ENCODE results near the gene PAX1. TPM values are rescaled to one million over a fixed set of nuclear protein-coding genes. Genes with fewer than 3 reads are reported as not detected.

The PAX1 gene
- total RNA-seq (2014; rRNA removed; shearing (Covaris generic)): not detected in 2 replicates

DNA sequence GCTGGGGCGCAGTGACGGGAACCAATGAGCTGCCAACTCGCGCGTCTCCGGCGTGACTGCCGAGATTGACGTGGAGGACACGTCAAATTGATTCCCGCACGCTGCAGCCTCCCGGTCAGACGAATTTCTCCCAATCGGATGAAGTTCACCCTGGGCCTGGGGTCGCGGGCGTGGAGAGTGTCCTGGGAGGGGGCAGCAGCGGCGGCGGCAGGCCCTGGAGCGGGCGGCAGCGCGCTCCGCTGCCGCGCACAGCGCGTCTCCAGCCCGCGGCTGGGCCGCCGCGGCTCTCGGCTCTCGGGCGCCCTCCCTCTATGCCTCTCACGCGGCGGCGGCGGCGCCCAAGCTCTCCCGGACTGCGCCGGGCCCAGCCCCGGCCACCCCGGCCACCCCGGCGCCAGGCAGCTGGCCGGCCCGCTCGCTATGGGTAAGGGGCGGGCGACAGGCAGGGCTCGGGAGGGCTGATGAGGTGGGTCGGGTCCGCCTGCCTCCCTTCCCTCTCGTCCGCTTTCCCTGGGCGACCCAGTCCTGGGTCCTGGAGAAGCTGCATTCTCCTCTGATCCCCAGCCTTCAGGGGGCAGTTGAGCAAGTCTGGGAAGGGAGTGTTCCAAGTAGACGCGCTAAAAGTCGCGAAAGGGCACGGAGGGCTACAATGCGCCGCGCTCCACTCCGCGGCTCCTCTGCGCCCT, at the start of gene PAX1:
Gene PAX1, plus strand, starts transcription at position 90 of the 686 bp plus-strand sequence. Its CDS starts 49 bp downstream, at position 139.
- DNase-seq (ENCODE audit: low spot score): no peak

GRCh38 chr20:21656308-21657067, 49.0 kb upstream of the PAX1 start:
- no peak for DNase-seq (ENCODE audit: low spot score)

DNA sequence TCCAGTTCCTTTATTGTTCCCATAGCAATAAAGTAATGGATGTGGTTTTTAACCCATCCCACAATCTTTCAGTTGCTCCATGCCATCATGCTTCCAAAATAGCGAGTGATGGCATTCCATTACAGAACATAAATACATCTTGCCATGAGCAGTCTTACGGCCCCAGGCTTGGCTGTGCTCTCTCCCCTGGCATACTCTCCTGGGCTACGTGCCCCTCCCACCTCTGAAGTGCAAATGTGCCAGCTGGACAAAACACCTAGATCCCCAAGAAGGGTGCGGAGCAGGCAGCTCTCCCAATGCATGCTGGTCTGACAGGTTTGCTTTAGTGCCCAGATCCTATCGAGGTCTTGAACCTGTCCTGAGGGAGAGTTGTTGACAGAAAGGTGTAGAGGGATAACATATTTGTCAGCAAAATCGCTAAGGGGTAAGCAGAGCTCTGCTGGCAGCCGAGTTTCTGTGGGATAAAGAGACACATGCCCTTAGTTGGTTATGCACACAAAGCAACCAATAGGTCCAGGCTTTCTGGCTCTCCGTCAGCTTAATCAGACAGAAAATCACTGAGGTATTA, 43.9 kb upstream of the PAX1 start:
- DNase-seq (ENCODE audit: low spot score): no peak

DNA sequence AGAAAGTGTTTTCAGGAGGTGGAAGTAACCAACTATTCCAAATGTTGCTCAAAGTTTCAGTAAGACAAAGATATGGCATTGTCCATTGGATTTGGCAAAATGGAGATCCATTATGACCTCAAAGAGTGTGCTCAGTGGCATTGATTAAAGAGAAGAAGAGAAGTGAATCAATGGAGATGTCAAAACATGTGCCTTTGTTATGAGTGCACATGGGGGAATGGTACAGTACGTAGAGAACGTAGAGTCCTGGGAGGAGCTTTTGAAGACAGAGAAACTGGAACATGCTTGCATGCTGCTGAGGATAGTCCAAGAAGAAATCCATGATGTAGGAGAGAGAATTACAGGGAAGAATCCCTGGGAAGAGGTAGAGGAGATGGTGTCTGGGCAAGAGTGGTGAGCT, 42.0 kb upstream of the PAX1 start:
- DNase-seq (ENCODE audit: low spot score): no peak

DNA sequence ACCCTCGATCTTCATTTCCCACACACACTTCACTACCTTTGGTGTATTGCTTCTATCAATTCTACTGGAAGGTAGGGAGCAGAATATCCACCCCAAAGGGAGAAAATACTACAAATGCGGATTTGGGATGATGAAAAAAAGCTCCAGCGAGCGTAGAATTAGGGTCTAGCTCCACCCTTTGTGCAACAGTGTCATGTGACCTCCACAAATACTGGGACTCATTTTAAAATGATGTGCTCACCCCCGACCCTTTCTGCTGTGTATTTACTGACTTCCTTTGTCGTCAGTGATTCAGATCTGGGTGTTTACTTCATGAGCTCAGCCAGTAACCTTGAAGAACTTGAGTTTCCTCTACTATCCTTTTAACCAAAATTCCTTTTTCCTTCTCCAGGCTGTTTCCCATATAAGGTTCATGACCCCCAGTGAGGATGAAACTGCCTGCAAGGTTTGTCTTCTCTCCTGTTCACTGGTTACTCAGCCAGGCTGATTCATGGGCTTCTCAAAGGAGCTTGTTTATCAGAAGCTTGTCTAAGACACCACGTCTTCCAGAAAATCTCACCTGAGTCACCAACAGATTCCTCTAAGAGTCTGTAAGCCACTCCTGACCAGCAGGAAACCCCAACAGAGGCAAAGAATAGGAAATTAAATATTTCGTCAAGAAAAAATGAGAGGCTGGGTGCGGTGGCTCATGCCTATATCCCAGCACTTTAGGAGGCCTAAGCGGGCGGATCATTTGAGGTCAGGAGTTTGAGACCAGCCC, 39.6 kb upstream of the PAX1 start:
- peak; percentile 26 for DNase-seq (ENCODE audit: low spot score)

- no peak for DNase-seq (ENCODE audit: low spot score)
These were observed 35.3 kb upstream of the PAX1 start for GRCh38 chr20:21670126-21670525.

DNA sequence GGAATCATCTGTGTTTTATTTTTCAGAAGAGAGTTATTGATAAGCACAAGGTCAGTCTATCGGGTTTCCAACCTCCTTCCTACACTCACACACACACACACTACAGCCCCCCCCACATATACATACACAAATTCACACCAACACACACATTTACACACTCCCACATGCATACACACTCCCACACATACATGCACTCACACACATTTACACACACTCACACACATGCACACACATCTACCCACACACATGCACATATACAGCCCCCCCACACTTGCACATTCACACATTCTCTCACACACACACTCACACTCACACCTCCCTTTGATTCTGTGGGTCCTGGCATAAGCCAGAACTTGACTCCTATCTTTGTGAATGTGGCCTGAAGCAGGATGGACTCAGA, 34.5 kb upstream of the PAX1 start:
- no peak for DNase-seq (ENCODE audit: low spot score)

DNA sequence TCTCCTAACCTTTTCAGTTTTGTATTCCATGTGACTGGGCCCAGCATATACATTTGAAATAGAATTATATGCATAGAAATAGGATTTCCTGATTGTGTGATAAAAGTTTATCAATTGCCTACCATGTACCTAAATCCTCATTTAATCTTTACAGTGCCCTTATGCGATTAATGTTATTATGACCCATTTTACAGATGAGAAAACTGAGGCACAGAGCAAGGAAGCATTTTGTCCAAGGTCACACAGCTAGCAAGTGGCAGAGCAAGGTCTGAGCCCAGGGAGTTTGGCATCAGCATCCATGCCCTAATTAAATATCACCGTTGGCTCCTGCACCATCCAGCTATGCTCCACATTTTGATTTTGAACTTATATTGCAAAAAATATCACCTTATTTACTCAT, 28.2 kb upstream of the PAX1 start:
- DNase-seq (ENCODE audit: low spot score): no peak

DNA sequence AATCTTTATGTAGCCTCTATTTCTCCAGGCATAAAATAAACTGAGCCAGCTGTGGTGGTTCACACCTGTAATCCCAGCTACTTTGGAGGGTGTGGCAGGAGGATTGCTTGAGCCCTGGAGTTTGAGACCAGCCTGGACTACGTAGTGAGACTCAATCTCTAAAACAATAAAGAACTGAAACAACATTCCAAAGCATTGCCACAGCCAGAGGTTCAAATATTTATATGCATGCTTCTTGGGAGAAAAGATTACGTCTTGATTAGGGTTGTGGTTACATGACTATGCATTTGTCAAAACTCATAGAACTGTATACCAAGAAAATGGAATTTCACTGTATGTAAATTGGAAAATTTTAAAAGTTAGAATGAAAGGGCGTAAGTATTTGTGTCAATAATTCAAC, 27.7 kb upstream of the PAX1 start:
- DNase-seq (ENCODE audit: low spot score): peak; percentile 26

DNA sequence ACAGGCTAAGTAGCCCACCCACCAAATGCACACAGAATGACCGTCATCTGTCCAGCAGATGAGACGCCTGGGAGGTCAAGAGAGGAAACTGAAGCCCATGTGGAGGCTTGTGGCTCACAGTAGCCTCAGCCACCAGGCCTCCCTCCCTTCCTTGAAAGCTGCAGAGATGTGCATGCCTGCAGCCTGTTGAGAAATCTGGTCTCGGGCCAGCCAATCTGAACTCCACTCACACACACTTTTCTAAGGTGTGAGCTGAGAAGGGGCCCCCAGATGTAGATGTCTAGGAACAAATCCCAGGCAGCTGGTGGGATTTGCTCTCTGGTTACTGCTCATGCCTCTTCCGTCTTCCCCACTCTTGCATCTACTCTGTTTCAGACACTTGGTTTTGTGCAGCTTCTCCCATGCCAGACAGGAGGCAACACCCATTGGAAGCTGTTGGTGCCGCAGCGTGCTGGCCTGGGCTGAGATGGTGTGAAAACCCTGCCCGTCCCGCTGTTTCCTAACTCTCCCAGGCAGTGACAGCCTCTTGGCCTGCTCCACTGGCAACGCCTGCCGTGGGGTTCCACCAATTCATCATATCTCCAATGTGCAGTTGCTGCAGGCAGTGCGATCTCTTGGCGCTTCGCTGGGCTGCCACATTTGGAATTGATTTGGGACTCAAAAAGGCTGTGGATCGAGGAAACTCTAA, 24.1 kb upstream of the PAX1 start:
- no peak for DNase-seq (ENCODE audit: low spot score)

GRCh38 chr20:21681922-21682318, 23.5 kb upstream of the PAX1 start:
- no peak for DNase-seq (ENCODE audit: low spot score)

DNA sequence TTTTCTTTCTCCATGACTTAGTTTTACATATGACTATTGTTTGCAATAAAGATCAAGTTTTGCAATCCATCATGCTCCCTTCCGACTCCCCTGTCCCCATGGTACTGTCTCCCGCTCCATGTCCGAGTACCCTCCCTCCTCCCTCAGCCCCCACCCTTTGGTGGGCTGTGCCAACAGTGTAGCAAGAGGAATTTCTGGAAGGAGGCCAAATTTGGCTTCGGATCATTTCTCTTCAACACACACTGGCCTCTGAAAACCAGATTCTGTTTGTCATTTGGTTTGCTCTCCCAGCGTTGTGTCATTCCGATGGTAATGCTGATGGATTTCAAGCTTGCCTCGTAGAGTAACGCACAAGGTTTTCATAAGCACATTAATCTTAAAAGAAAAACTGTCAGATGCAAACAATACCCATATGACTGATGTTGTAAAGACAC, 22.9 kb upstream of the PAX1 start:
- DNase-seq (ENCODE audit: low spot score): peak; percentile 28

- DNase-seq (ENCODE audit: low spot score): no peak
These were observed 20.8 kb upstream of the PAX1 start for GRCh38 chr20:21684671-21685070.

GRCh38 chr20:21685981-21686380, 19.5 kb upstream of the PAX1 start:
- no peak for DNase-seq (ENCODE audit: low spot score)

DNA sequence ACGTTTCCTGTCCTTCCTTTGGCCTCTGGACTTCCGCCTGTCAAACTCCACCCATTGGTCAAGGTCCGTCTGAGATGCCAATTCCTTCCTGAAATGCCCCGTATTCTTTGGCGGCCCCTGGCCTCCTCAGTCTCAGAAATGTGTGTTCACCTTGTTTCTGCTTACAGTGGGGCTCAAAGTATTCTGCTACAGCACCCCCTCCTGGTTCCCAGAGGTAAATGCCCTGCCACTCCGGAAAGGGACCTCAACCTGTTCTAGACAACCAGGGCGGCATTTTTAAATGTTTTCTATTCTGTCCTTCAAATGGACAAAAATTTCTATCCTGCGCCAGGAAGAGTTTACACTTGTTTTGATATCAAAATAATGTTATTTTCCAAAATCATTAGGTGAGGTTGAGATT, 12.1 kb upstream of the PAX1 start:
- DNase-seq (ENCODE audit: low spot score): peak; percentile 14

GRCh38 chr20:21698494-21699215, 6.8 kb upstream of the PAX1 start:
- no peak for DNase-seq (ENCODE audit: low spot score)

GRCh38 chr20:21699216-21699508, 6.3 kb upstream of the PAX1 start:
- DNase-seq (ENCODE audit: low spot score): no peak

GRCh38 chr20:21701171-21701876, 4.1 kb upstream of the PAX1 start:
- DNase-seq (ENCODE audit: low spot score): no peak

- no peak for DNase-seq (ENCODE audit: low spot score)
These were observed 3.4 kb upstream of the PAX1 start for GRCh38 chr20:21702016-21702415.

Measured in H4 (cell line).